ENCODE data around the gene PRUNE2.
A peak's percentile ranks its signal among the peaks of the same experiment; 100 is the strongest.
"Not testable (repeated sequence)": the region's sequence is repeated elsewhere in the genome, so short reads cannot be mapped to it uniquely, and the experiment has no call there.

Gene PRUNE2, protein sequence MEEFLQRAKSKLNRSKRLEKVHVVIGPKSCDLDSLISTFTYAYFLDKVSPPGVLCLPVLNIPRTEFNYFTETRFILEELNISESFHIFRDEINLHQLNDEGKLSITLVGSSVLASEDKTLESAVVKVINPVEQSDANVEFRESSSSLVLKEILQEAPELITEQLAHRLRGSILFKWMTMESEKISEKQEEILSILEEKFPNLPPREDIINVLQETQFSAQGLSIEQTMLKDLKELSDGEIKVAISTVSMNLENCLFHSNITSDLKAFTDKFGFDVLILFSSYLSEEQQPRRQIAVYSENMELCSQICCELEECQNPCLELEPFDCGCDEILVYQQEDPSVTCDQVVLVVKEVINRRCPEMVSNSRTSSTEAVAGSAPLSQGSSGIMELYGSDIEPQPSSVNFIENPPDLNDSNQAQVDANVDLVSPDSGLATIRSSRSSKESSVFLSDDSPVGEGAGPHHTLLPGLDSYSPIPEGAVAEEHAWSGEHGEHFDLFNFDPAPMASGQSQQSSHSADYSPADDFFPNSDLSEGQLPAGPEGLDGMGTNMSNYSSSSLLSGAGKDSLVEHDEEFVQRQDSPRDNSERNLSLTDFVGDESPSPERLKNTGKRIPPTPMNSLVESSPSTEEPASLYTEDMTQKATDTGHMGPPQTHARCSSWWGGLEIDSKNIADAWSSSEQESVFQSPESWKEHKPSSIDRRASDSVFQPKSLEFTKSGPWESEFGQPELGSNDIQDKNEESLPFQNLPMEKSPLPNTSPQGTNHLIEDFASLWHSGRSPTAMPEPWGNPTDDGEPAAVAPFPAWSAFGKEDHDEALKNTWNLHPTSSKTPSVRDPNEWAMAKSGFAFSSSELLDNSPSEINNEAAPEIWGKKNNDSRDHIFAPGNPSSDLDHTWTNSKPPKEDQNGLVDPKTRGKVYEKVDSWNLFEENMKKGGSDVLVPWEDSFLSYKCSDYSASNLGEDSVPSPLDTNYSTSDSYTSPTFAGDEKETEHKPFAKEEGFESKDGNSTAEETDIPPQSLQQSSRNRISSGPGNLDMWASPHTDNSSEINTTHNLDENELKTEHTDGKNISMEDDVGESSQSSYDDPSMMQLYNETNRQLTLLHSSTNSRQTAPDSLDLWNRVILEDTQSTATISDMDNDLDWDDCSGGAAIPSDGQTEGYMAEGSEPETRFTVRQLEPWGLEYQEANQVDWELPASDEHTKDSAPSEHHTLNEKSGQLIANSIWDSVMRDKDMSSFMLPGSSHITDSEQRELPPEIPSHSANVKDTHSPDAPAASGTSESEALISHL (N-terminal part only)

DNA sequence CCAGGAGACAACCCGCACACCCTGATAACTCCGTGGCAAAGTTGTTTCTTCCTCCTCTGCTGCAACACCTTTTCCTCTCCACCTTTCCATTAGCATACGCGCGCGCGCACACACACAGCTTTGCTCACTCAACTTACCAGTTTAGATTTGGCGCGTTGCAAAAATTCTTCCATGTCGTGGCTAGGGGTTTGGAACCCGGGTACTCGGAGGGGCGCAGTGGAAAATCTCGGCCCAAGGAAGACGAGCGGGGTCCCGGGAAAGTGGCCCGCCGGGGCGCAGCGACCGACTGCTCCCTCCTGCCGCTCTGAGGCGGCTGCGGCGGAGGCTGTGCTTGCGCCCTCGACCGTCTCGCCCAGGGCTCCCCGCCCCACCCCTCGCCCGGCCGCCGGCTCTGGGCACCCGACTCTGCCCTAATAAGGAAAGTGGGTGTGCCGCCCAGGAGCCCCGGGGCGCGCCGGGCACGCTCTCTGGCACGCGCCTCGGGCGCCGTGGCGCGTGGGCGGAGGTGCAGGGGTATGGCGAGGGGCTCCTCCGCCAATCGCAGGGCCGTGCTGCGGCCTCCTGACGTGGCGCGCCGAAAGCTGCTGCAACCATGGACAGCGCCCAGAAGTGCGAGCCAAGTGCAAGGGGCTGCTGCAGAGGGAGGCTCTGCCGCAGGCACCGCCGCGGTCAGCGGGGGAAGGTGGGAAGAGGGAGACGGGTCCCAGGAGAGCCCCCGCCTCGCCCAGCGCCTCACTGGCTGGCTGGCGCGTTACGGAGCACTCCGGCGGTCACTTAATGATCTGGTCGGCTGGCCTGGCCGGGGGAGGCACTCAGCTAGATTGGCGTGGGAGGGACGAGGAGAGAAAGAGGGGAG lies at the start of gene PRUNE2:
PRUNE2 (minus strand) TSS at position 324 of the 856 bp plus-strand sequence; CDS start at position 173, 151 bp downstream.
- DNase-seq (ENCODE audit: low read depth) = no peak

DNA sequence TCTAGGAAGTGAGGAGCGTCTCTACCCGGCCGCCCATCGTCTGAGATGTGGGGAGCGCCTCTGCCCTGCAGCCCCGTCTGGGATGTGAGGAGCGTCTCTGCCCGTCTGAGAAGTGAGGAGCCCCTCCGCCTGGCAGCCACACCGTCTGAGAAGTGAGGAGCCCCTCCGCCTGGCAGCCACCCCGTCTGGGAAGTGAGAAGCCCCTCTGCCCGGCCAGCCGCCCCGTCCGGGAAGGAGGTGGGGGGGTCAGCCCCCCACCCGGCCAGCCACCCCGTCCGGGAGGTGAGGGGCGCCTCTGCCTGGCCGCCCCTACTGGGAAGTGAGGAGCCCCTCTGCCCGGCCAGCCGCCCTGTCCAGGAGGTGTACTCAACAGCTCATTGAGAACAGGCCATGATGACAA lies 49.5 kb upstream of the PRUNE2 start:
- not testable (repeated sequence) for DNase-seq (ENCODE audit: low read depth)

DNA sequence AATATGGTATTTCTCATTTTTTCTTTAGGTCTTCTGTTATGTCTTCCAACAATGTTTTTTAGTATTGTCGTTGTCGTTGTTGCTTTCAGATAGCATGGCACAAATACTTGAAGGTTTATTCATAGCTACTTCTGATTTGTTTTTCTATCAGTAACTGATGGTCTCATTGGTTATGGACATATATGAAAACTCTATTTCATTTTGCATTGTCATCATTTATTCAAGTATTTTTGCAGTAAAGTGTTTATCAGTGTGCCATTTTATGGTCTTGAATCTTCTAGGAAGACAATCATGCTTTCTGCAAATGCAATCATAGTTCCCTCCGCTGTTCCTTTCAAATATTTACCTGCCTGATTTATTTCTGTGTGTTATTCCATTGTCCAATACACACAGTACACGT lies 44.0 kb upstream of the PRUNE2 start:
- DNase-seq (ENCODE audit: low read depth) = no peak

DNA sequence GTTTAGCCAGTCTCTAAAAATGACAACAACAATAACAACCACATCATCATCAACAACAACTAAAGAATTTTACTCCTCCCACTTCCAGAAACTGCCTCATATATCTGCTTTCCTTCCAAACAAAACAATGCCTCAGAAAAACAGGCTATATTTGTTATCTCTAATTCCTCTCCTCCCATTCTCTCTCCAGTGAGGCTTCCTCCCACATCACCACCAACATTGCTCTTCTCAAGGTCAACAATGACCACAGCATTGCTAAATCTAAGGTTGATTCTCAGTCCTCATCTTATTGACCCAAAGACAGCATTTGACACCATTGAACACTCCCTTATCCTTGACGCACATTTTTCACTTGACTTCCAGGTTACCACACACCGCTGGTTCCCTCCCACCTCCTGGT lies 38.1 kb upstream of the PRUNE2 start:
- no peak for DNase-seq (ENCODE audit: low read depth)

DNA sequence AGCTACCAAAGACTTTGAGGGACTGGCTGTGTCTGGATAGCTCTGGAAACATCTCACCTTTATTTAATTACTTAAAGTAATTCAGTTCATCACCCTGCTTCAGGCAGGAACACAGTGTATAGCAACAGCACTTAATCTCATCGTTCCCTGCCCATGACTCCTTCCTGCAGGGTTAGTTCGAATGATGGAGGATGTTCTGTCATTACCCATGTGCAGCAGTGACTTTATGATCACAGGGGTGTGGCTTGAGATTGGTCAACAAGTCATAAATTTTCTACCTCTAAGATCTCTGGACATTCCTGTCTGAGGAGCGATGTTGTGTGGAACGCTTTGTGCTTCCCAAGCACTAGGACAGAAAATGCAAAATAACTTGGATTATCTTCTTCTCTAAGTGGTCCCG lies 37.1 kb upstream of the PRUNE2 start:
- DNase-seq (ENCODE audit: low read depth) = no peak

DNA sequence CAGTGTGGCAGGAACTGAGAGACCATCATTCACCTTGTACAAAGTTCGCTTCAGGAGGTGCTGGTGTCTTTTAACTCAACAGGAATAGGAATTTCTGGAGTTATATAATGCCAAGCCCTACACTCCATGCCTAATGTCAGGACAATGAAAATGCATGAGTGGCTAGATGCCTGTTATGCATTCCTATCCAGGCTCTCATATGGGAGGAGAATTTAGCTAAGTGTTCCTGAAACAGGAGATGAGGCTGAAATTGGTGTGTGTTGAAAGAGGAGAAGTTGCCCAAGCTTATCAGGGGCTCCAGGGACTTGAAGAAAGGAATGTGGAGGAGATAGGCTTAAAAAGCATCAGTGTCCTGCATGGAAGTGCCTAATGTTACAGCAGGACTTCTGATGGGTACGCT lies 26.8 kb upstream of the PRUNE2 start:
- DNase-seq (ENCODE audit: low read depth) = no peak

DNA sequence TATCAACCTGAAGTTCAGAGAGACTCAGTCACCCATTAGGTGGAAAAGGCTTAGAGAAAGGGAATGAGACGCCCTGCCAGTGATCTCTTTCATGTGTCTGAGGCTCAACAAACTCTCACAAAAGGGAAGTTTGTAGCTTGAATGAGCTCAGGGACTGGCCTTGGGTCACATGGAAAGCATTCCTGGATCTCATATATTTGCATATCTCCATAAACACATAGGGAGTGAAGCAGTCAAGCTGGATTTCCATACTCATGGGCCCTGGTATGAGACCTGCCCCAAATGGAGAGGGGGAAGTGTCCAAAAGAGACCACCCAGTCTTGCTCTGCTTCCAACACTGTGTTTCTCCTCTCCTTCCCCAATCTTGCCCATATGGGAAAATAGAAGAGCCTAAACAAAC lies 26.4 kb upstream of the PRUNE2 start:
- no peak for DNase-seq (ENCODE audit: low read depth)

DNA sequence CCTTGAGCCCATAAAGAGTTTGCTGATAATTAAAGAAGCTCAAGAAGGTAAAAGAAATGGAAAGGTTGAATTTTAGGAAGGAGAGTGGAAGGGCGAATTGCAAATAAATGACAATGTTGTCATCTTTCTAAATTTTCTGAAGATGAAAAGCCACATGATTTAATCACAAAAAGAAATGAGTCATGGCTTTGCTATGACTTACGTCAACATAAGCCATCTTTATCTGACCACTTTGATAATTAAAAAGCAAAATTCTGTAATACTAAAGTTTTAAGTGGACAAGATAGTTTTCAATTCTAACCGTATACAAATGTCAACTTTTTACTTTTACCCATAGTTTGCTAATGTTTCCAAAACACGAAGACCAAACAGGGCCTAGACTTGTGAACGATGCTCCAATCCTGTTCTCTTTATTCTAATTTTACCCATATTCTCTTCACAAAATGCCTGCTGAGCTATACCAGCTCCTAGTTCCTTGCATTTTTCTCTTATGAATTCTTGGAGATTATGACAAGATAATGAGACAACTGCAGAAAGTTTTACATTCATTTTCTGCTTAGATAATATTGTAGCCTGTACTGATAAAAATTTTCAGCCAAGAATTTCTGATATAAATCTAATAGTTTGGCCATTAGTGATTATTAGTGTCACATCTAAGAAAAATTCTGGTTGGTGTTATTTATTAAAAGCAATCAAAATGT lies 21.8 kb upstream of the PRUNE2 start:
- no peak for DNase-seq (ENCODE audit: low read depth)

DNA sequence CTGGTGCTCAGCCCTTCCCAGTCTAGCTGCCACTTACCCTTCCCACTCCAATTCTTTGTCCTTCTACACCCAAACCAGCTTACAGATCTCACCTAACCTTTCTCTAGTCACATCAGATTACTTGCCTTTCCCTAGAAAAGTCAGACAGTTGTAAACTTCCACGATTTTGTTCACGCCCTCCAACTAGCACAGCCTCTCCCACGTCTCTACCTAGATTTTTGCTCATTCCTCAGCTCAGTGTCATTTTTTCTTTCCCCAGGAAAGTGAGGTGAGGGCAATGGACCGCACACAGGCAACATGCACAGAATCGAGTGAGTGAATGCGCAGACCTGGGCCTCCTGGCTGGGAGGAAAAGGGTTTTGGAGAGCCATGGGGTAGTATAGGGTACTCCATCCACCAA lies 20.9 kb upstream of the PRUNE2 start:
- no peak for DNase-seq (ENCODE audit: low read depth)

DNA sequence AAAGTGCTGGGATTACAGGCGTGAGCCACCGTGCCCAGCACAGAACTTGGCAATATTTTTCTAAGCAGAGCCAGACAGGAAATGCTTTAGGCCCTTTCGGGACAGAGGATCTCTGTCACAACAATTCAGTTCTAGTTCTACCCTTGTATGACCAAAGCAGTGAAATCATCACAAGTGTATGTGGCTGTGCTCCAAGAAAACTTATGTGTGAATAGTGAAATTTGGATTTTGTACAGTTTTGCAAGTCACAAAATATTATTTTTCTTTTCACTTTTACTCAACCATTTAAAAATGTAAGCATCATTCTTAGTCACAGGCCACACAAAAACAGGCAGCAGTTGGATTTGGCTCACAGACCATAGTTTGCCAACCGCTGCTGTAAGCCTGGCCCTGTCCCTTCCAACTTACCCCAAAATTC lies 20.4 kb upstream of the PRUNE2 start:
- DNase-seq (ENCODE audit: low read depth) = peak; percentile 74

DNA sequence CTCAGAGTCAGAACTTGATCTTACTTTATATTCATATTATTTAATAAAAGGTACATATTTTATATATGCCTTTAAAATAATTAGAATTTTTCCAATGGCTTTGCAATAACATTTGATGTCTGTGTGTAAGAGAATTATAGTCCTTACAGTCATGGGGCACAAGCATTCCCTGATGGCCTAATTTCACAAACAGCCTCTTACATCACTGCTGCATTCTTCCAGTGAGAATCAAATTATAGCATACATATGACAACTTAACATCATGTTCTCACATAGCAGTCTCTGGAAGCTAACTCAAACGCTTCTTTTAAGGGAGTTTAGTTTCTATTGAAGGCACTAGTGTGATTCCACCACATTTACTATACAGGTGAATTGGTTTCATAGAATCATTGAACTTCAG lies 15.3 kb upstream of the PRUNE2 start:
- DNase-seq (ENCODE audit: low read depth) = no peak

DNA sequence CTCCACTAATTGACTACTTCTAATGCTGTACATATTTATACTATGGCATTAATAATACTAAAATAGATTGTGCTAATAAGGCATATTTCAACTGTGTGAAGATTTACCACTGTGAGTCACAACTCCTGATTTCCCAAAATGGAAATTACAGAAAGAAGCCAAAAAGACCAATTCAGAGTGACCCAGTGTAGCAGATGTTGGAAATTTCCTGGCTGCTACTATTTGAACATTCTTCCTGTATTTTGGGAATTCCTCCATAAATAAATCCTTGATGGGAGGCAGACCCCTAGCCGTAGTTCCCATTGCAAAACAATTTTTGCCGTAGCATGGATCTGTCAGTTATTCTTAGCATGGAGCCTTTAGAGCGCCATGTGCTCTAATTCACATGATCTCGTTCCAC lies 11.4 kb upstream of the PRUNE2 start:
- DNase-seq (ENCODE audit: low read depth) = no peak

DNA sequence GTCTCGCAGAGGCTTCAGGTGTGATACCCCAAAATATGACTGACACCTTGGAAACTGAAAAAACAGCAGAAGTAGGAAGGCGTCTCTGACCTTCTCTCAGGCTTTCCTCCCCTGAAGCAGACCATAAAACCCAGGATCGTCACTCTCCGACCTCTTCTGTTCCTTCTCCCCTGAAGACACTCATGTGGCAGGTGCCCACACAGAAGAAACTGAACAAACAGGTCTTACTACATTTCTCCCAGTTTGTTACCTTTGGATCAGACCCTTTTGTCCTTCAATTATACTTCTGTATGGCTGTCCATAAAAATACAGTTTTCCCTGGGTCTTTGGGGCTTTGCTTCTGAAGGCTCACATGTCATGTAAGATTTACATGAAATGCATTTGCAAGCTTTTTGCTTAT lies 10.3 kb upstream of the PRUNE2 start:
- no peak for DNase-seq (ENCODE audit: low read depth)

DNA sequence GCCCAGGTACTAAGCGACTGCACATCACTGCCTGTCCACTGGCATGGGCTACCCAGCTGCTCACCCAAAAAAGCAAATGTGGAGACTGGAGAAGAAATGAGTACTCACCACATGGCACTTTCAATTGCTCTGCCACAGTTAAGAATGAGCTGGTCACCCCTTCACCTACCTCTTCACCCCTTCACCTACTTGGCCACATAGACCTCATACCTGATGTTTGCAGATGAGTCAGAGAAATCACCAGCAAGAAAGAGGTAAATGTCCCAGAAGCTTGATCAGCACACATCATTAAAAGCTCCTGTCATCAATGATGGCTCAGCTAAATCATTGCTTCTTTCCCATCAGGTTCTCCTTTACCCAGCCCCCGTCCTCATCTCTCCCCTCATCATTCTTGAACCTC lies 7.6 kb upstream of the PRUNE2 start:
- no peak for DNase-seq (ENCODE audit: low read depth)

DNA sequence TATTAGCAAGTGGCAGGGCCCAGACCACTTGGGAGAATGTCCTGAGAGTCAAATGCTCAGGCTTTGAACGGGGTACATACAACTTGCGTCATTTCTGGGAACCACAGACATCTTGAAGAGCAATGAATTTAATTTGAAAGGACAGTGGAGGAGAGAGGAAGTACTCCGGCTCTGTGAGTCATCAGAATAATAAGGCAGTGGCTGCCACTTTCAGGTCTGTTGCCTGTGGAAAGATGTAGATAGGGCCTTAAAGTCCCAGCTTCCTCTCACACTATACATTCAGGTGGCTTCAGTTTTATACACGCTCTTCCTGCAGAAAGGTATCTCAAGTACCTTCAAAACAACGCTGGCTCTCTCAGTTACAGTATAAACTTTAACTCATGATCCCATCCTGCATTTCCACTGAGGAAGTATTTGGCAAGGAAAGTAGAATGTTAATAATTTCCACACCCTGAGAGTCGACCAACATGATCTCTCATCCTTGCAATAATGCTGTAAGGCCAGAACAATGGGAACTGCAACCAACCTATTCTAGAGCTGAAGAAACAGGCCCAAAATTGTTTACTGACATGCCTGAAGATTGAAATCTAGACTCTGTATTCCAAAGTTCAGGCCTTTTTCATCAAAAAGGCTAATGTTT lies 6.8 kb upstream of the PRUNE2 start:
- DNase-seq (ENCODE audit: low read depth) = peak; percentile 56

DNA sequence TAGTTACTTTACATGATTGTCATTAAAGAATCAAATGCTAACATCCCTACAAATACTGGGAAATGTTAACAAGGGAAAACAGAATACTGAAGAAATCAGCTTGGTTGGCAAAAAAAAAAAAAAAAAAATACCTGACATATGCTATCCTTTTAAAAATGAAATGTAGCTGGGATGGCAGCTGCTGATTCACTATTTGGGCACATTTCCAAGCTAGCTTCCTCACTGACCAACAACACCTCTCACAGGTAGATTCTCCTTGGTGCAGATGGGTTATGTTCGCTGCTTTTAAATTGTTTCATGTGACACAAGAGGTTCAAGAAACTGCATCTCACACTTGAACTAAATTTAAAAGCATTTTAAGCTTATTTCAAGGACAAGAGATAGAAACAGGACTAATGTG lies 6.1 kb upstream of the PRUNE2 start:
- DNase-seq (ENCODE audit: low read depth) = no peak

DNA sequence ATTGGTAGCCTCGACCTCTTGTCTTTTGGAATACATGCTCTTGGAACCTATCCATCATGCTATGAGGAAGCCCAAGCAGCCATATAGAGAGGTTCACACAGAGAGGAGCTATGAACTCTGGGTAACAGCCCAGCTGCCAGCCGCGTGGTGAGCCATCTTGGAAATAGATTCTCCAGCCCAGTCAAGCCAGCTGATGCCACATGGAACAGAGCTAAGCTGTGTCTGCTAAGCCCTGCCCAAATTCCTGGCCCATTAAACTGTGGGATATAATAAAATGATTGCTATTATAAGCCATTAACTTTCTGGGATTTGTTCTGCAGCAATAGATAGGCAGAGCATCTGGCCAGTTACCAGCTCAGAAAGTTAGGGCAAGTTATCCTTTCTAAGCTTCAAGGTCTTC lies 4.9 kb upstream of the PRUNE2 start:
- DNase-seq (ENCODE audit: low read depth) = no peak

DNA sequence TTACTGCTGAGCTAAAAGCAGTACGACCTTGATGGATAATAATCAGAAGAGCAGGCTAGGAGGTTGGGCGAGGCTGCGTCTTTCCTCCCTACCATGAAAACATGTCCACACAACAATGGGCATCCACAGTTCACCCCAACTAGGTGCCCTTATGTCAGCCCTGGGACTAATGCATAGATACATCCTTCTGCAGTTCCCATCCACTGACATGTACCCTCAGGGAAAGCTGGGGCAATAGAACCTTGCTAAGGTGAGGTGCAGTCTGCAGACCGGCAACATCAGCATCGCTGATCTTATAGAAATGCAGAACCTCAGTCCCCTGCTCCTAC lies 697 bp upstream of the PRUNE2 start:
- DNase-seq (ENCODE audit: low read depth) = no peak

DNA sequence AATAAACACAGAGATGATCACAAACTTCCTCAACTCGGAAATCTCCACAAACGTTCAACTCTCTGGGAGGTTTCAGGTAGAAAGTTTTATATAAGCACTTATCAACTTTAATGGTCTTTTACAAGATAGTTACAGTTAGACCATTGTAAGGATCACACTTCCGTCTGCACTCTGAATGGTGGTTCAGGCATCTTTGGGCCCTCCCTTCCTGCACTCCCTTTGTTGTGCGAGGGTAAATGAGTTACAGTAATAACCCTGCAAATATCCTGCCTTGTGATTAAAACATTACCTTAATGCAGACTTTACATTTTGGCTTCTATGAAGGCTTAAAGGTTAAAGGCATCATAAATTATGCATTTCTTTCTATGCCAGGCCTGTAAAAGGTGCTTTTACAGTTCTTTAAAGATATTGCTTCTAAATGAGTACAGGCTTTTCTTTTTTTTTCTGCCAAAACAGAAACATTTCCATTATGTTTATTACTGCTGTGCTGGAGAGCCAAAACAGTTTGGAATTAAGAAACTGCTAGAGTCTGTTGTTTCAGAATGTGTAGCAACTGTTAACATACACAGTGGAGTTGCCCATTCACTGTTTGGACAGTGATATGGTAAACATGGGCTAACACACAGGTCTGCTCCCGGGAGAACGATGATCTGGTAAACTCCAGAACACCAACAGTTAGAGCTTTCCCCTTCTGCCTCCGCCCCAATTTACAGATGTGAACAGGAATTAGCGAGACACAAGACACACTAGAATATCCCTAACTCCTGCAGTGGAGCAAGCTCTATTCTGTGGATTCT lies 1.1 kb downstream of the PRUNE2 start:
- no peak for DNase-seq (ENCODE audit: low read depth)

DNA sequence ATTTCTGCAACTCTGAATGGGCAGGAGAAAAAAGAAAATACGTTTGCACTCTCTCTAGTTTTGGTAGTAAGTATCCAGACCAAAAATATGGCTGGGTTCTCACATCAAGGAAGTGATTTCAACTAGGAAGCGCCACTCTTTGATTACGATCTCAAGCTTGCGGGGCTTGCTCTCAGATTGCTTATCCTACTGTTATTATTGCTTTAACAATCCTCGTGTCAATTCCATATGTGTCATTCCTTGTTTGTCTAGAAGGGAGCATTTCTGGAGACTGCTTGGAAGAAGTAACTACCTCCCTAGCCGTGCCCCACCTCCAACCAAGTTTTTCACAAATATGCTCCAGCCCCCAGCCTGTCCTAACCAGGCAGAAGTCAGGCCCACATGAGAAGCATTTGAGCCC lies 3.5 kb downstream of the PRUNE2 start:
- DNase-seq (ENCODE audit: low read depth) = no peak
